GM12891 (cell line): ENCODE data around the gene RAC3.

ENCODE experiments used
- POLR2A ChIP-seq: IDR thresholded peaks from 2 replicates; pipeline ENCODE4 v1.6.1; 2011; ENCODE audit warnings: low read depth, low read length, control low read depth
- SPI1 ChIP-seq: IDR thresholded peaks from 2 replicates; pipeline ENCODE4 v1.6.1; 2011; ENCODE audit warnings: low read depth, low read length, control low read depth

DNA sequence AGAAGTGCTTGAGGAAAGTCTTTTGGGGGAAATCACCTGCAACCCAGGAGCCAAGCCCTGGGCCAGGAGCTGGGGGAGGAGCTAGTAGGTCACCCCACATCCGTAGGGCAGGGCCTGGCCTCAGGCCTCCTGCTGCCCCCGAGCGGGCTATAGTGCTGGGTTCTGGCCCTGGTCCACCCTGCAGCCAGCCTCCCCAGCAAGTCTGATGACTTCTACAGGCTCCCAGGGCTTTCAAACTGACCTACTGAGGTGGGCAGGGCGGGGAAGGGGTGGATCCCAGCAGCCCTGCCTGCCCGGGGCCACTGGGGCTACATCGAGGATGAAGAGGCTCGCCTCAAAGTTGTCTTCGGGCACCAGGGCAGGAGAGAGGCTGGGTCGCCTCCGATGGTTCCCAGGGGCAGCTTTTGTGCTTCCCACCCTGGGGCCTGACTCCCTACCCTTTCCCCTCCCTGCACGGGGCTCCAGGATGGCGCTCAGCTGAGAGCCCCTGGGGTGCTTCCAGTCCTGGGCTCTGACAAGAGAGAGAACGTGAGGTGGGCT is 13.8 kb upstream of the RAC3 start:
- TF ChIP-seq SPI1 (no peak), POLR2A (no peak)
